Measurements from ENCODE around the gene TRIM15.

Gene TRIM15

GRCh38 chr6:30147096-30147495 lies 16.2 kb upstream of the TRIM15 start:
- no peak for DNase-seq

- DNase-seq: no peak
These were observed 14.1 kb upstream of the TRIM15 start for GRCh38 chr6:30149234-30149633.

GRCh38 chr6:30149858-30150550 lies 13.3 kb upstream of the TRIM15 start:
- DNase-seq: no peak

GRCh38 chr6:30150671-30151395 lies 12.5 kb upstream of the TRIM15 start:
- DNase-seq: no peak

- no peak for DNase-seq
These were observed 11.8 kb upstream of the TRIM15 start for GRCh38 chr6:30151580-30151979.

GRCh38 chr6:30152016-30152673 lies 11.2 kb upstream of the TRIM15 start:
- no peak for DNase-seq

- no peak for DNase-seq
These were observed 10.3 kb upstream of the TRIM15 start for GRCh38 chr6:30152910-30153610.

- DNase-seq: no peak
These were observed 9.3 kb upstream of the TRIM15 start for GRCh38 chr6:30154061-30154460.

GRCh38 chr6:30154709-30155519 lies 8.4 kb upstream of the TRIM15 start:
- no peak for DNase-seq

GRCh38 chr6:30155520-30156261 lies 7.7 kb upstream of the TRIM15 start:
- DNase-seq: no peak

GRCh38 chr6:30156262-30156599 lies 7.1 kb upstream of the TRIM15 start:
- DNase-seq: no peak

- DNase-seq: no peak
These were observed 6.6 kb upstream of the TRIM15 start for GRCh38 chr6:30156774-30157173.

GRCh38 chr6:30157581-30157980 lies 5.8 kb upstream of the TRIM15 start:
- no peak for DNase-seq

GRCh38 chr6:30157999-30158398 lies 5.3 kb upstream of the TRIM15 start:
- DNase-seq: no peak

GRCh38 chr6:30158475-30159040 lies 4.8 kb upstream of the TRIM15 start:
- no peak for DNase-seq

- no peak for DNase-seq
These were observed 3.1 kb upstream of the TRIM15 start for GRCh38 chr6:30160008-30160784.

- DNase-seq: no peak
These were observed 2.4 kb upstream of the TRIM15 start, which contains the start of gene TRIM10 for GRCh38 chr6:30160785-30161531. TSS of gene TRIM10 (minus strand) at chr6:30161211. CDS start at chr6:30160858, 353 bp downstream.

GRCh38 chr6:30162265-30163089 lies 869 bp upstream of the TRIM15 start:
- DNase-seq: no peak

All from activated CD4-positive, alpha-beta T cell treated with anti-CD3 and anti-CD28 coated beads for 4 hours (primary cell).